Vagina (tissue), 2 donors: ENCODE measurements around the gene BCAT1.

ENCODE experiments used
- POLR2A ChIP-seq, 2 donors: fragments of 450-650 bp; IDR thresholded peaks; one replicate each; pipeline ENCODE4 v1.6.1; 2017; ENCODE audit warnings: antibody characterized with exemption in 2 of 2, mild to moderate bottlenecking in 2 of 2, moderate library complexity in 2 of 2
- TF ChIP-seq, protein P1 (sequence below), 3 experiments: fragments of 450-650 bp in 2 of 3; fragments of 200-600 bp in 1 of 3; sonication (generic) in 1 of 3; IDR thresholded peaks; one replicate each; pipeline ENCODE4 v1.5.1; 2017 to 2019; ENCODE audit warnings: antibody characterized with exemption in 3 of 3, mild to moderate bottlenecking in 2 of 3, moderate library complexity in 2 of 3

DNA sequence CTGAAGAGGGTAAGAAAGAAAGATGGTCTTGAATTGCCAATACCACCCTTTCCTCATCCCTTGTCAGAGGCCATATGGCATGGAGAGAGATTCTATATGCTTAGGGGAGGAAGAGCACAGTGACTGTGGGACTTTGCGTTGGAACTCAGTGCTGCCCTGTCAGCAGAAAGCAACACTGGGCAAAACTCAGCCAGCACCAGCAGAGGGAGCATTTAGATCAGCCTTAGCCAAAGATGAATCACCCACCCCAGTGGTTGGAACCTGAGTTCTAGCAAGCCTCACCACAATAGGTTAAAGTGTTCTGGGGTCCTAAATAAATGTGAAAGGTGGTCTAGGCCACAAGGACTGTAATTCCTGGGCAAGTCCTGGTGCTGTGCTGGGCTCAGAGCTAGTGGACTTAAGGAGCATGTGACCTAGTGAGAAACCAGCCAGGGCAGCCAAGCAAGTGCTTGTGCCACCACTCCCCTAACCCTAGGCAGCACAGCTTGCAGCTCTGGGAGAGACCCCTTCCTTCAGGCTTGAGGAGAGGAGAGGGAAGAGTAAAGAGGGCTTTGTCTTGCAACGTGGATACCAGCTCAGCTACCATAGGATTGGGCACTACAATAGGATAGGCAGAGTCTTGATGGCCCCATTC, 11.4 kb upstream of the BCAT1 start:
- TF ChIP-seq, protein P1, sequence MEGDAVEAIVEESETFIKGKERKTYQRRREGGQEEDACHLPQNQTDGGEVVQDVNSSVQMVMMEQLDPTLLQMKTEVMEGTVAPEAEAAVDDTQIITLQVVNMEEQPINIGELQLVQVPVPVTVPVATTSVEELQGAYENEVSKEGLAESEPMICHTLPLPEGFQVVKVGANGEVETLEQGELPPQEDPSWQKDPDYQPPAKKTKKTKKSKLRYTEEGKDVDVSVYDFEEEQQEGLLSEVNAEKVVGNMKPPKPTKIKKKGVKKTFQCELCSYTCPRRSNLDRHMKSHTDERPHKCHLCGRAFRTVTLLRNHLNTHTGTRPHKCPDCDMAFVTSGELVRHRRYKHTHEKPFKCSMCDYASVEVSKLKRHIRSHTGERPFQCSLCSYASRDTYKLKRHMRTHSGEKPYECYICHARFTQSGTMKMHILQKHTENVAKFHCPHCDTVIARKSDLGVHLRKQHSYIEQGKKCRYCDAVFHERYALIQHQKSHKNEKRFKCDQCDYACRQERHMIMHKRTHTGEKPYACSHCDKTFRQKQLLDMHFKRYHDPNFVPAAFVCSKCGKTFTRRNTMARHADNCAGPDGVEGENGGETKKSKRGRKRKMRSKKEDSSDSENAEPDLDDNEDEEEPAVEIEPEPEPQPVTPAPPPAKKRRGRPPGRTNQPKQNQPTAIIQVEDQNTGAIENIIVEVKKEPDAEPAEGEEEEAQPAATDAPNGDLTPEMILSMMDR (IDR thresholded peaks at IDR 0.05), result no peak
- TF ChIP-seq POLR2A (IDR thresholded peaks at IDR 0.05), result no peak
